ENCODE results near the gene KLHL40. TPM values are rescaled to one million over a fixed set of nuclear protein-coding genes. Genes with fewer than 3 reads are reported as not detected.

The KLHL40 gene
- polyA plus RNA-seq, 2 of the 4 experiments (the other 2 are of a cell fraction) = not detected

DNA sequence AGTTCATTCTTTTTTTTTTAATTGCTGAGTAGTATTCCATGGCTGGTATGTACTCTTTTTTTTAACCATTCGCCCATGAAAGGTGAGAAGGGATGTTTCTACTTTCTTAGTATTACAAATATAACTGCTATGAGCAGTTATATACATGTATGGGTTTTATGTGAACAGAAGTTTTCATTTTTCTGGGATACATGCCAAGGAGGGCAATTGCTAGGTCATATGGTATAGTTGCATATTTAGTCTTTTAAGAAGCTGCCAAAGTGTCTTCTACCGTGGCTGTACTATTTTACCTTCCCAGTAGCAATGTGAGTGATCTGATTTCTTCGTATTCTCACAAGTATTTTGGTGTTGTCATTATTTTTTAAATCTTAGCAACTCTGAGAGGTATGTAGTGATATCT lies 11.2 kb upstream of the KLHL40 start:
- ATAC-seq (no peak), FAIRE-seq (no peak)

DNA sequence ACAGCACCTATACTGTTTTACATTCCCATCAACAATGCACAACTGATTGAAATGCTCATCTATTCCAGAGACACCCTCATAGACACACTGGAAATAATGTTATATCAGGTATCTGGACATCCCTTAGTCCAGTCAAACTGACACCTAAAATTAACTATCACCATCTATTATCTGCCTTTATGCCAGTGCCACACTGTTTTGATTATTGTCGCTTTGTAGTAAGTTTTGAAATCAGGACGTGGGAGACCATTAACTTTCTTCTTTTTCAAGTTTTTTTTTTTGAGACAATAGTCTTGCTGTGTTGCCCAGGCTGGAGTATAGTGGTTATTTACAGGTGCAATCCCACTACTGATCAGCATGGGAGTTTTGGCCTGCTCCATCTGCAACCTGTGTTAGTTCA lies 9.4 kb upstream of the KLHL40 start:
- no peak for ATAC-seq
- no peak for FAIRE-seq
- Histone ChIP-seq H3K9me3 (peaks cover 10% of the 10 kb centered on the region; the same call in 2 of the 3 replicates), H3K4me1 (no peaks in the 10 kb centered on the region), H3K4me3 (no peak overlapping the region), H3K27ac (no peak overlapping the region), H3K4me2 (no peak overlapping the region)
- no peak for DNase-seq (ENCODE audit: low read depth in 1 of 2, low spot score in 1 of 2)
- CTCF ChIA-PET = no interaction called here
- WGBS (ENCODE audit: missing lambda C conversion rate) = 43% methylated on average over 2 of the region's 2 CpGs
- POLR2A ChIA-PET = no interaction called here
- TF ChIP-seq MAZ (IDR thresholded peaks at IDR 0.05; ENCODE audit: borderline replicate concordance, low read depth, low read length) (no peak), POLR2A (IDR thresholded peaks at IDR 0.05; ENCODE audit: low read length) (no peak), HOXB5 (CRISPR knock-in tag; IDR thresholded peaks at IDR 0.05) (no peak), TFCP2L1 (CRISPR knock-in tag; IDR thresholded peaks at IDR 0.05) (no peak), SMC3 (IDR thresholded peaks at IDR 0.05) (no peak), ESRRA (IDR thresholded peaks at IDR 0.05; ENCODE audit: borderline replicate concordance, low read length) (no peak), HDAC2 (IDR thresholded peaks at IDR 0.05) (no peak), NPAS2 (CRISPR knock-in tag; IDR thresholded peaks at IDR 0.05; ENCODE audit: borderline replicate concordance) (no peak), RCOR1 (IDR thresholded peaks at IDR 0.05; ENCODE audit: low read depth, low read length) (no peak), JUN (IDR thresholded peaks at IDR 0.05) (no peak), NFE2L2 (conservative IDR thresholded peaks at IDR 0.05; ENCODE audit: low read length) (no peak), CHD2 (IDR thresholded peaks at IDR 0.05; ENCODE audit: low read length, partially characterized antibody) (no peak), TP53 (CRISPR knock-in tag; IDR thresholded peaks at IDR 0.05) (no peak)
- TF ChIP-seq, protein P1, sequence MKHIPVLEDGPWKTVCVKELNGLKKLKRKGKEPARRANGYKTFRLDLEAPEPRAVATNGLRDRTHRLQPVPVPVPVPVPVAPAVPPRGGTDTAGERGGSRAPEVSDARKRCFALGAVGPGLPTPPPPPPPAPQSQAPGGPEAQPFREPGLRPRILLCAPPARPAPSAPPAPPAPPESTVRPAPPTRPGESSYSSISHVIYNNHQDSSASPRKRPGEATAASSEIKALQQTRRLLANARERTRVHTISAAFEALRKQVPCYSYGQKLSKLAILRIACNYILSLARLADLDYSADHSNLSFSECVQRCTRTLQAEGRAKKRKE (CRISPR knock-in tag; IDR thresholded peaks at IDR 0.05; ENCODE audit: low read depth) = no peak
- TF ChIP-seq, protein P2, sequence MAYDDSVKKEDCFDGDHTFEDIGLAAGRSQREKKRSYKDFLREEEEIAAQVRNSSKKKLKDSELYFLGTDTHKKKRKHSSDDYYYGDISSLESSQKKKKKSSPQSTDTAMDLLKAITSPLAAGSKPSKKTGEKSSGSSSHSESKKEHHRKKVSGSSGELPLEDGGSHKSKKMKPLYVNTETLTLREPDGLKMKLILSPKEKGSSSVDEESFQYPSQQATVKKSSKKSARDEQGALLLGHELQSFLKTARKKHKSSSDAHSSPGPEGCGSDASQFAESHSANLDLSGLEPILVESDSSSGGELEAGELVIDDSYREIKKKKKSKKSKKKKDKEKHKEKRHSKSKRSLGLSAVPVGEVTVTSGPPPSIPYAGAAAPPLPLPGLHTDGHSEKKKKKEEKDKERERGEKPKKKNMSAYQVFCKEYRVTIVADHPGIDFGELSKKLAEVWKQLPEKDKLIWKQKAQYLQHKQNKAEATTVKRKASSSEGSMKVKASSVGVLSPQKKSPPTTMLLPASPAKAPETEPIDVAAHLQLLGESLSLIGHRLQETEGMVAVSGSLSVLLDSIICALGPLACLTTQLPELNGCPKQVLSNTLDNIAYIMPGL (CRISPR knock-in tag; IDR thresholded peaks at IDR 0.05; ENCODE audit: borderline replicate concordance) = no peak
- TF ChIP-seq, protein P3, sequence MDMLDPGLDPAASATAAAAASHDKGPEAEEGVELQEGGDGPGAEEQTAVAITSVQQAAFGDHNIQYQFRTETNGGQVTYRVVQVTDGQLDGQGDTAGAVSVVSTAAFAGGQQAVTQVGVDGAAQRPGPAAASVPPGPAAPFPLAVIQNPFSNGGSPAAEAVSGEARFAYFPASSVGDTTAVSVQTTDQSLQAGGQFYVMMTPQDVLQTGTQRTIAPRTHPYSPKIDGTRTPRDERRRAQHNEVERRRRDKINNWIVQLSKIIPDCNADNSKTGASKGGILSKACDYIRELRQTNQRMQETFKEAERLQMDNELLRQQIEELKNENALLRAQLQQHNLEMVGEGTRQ (IDR thresholded peaks at IDR 0.05) = no peak
- TF ChIP-seq, protein P4, sequence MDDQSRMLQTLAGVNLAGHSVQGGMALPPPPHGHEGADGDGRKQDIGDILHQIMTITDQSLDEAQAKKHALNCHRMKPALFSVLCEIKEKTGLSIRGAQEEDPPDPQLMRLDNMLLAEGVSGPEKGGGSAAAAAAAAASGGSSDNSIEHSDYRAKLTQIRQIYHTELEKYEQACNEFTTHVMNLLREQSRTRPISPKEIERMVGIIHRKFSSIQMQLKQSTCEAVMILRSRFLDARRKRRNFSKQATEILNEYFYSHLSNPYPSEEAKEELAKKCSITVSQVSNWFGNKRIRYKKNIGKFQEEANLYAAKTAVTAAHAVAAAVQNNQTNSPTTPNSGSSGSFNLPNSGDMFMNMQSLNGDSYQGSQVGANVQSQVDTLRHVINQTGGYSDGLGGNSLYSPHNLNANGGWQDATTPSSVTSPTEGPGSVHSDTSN (IDR thresholded peaks at IDR 0.05) = no peak

More for the DNA sequence above, 11.2 kb upstream of the KLHL40 start:
- WGBS (ENCODE audit: missing lambda C conversion rate) = 2% methylated on average over 3 of the region's 3 CpGs
- H3K9me3 ChIP-seq = peaks cover 10% of the 10 kb centered on the region; the same call in 2 of the 3 replicates
- H3K4me3 ChIP-seq = no peak overlapping the region
- H3K4me2 ChIP-seq = no peak overlapping the region
- no peak overlapping the region for H3K27ac ChIP-seq
- ChIA-PET POLR2A (no interaction called here), CTCF (no interaction called here)
- DNase-seq (ENCODE audit: low read depth in 1 of 2, low spot score in 1 of 2) = no peak
- H3K4me1 ChIP-seq = no peaks in the 10 kb centered on the region
- TF ChIP-seq HOXB5 (CRISPR knock-in tag; IDR thresholded peaks at IDR 0.05) = no peak
- no peak for TF ChIP-seq ZFP36 (IDR thresholded peaks at IDR 0.05; ENCODE audit: borderline replicate concordance, partially characterized antibody)
- no peak for TF ChIP-seq KDM1A (IDR thresholded peaks at IDR 0.05; ENCODE audit: low read depth)
- TF ChIP-seq RCOR1 (IDR thresholded peaks at IDR 0.05; ENCODE audit: low read depth, low read length) = no peak
- TF ChIP-seq HOXB13 (CRISPR knock-in tag; IDR thresholded peaks at IDR 0.05; ENCODE audit: low read depth) = no peak
- no peak for TF ChIP-seq CBX2 (IDR thresholded peaks at IDR 0.05; ENCODE audit: borderline replicate concordance, low read depth)
- TF ChIP-seq TFCP2L1 (CRISPR knock-in tag; IDR thresholded peaks at IDR 0.05) = no peak
- TF ChIP-seq, protein P5, sequence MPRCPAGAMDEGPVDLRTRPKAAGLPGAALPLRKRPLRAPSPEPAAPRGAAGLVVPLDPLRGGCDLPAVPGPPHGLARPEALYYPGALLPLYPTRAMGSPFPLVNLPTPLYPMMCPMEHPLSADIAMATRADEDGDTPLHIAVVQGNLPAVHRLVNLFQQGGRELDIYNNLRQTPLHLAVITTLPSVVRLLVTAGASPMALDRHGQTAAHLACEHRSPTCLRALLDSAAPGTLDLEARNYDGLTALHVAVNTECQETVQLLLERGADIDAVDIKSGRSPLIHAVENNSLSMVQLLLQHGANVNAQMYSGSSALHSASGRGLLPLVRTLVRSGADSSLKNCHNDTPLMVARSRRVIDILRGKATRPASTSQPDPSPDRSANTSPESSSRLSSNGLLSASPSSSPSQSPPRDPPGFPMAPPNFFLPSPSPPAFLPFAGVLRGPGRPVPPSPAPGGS (IDR thresholded peaks at IDR 0.05) = no peak
- no peak for TF ChIP-seq CHD2 (IDR thresholded peaks at IDR 0.05; ENCODE audit: low read length, partially characterized antibody)
- no peak for TF ChIP-seq MYC (IDR thresholded peaks at IDR 0.05; ENCODE audit: borderline replicate concordance, low read length)
- TF ChIP-seq, protein P6, sequence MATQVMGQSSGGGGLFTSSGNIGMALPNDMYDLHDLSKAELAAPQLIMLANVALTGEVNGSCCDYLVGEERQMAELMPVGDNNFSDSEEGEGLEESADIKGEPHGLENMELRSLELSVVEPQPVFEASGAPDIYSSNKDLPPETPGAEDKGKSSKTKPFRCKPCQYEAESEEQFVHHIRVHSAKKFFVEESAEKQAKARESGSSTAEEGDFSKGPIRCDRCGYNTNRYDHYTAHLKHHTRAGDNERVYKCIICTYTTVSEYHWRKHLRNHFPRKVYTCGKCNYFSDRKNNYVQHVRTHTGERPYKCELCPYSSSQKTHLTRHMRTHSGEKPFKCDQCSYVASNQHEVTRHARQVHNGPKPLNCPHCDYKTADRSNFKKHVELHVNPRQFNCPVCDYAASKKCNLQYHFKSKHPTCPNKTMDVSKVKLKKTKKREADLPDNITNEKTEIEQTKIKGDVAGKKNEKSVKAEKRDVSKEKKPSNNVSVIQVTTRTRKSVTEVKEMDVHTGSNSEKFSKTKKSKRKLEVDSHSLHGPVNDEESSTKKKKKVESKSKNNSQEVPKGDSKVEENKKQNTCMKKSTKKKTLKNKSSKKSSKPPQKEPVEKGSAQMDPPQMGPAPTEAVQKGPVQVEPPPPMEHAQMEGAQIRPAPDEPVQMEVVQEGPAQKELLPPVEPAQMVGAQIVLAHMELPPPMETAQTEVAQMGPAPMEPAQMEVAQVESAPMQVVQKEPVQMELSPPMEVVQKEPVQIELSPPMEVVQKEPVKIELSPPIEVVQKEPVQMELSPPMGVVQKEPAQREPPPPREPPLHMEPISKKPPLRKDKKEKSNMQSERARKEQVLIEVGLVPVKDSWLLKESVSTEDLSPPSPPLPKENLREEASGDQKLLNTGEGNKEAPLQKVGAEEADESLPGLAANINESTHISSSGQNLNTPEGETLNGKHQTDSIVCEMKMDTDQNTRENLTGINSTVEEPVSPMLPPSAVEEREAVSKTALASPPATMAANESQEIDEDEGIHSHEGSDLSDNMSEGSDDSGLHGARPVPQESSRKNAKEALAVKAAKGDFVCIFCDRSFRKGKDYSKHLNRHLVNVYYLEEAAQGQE (IDR thresholded peaks at IDR 0.05) = no peak
- no peak for TF ChIP-seq NFE2L2 (conservative IDR thresholded peaks at IDR 0.05; ENCODE audit: low read length)
- TF ChIP-seq, protein P3 (IDR thresholded peaks at IDR 0.05) = no peak
- TF ChIP-seq GATA3 (IDR thresholded peaks at IDR 0.05; ENCODE audit: borderline replicate concordance) = no peak
- TF ChIP-seq FOSB (CRISPR knock-in tag; IDR thresholded peaks at IDR 0.05) = no peak
- TF ChIP-seq, protein P7, sequence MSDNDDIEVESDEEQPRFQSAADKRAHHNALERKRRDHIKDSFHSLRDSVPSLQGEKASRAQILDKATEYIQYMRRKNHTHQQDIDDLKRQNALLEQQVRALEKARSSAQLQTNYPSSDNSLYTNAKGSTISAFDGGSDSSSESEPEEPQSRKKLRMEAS (IDR thresholded peaks at IDR 0.05) = no peak
- no peak for TF ChIP-seq ZC3H11A (IDR thresholded peaks at IDR 0.05)

All from A549 (cell line).